GM12878 (cell line): Measurements from ENCODE around the gene ABHD17C. TPM values are rescaled to one million over a fixed set of nuclear protein-coding genes. Genes with fewer than 3 reads are reported as not detected.

Experiments used
- ATAC-seq: fragments of 200-7000 bp; cut with Tn5 transposase; 3 replicates; pipeline ENCODE4 v1.9.1; 2020; ENCODE audit warnings: mild to moderate bottlenecking, moderate library complexity
- BruUV-seq: library from RNA; stranded (reverse); fragments of 400-500 nt; replicated peaks from 2 replicates; lab custom pipeline; 2021; lab: Mats Ljungman, UMichigan
- CTCF ChIA-PET: fragments of 300-600 bp; sonication (Branson Sonifier 250); formaldehyde crosslinking; extraction: SDS; loops from one replicate; lab custom pipeline; 2021; ENCODE audit warnings: inconsistent platforms; lab: Yijun Ruan, JAX
- POLR2A ChIA-PET: fragments of 350-600 bp; formaldehyde crosslinking; extraction: SDS; loops from one replicate; lab custom pipeline; 2021; ENCODE audit warnings: inconsistent platforms; lab: Charles Lee
- RAD21 ChIA-PET: fragments of 300-600 bp; sonication (Branson Sonifier 250); formaldehyde crosslinking; loops from one replicate; lab custom pipeline; 2023; ENCODE audit warnings: antibody characterized with exemption; ENCODE audit not compliant: unreplicated experiment; lab: Charles Lee
- SMC1A ChIA-PET: fragments of 300-600 bp; sonication (Branson Sonifier 250); formaldehyde crosslinking; loops from one replicate; lab custom pipeline; 2023; ENCODE audit not compliant: unreplicated experiment, uncharacterized antibody; lab: Charles Lee
- DNase-seq: peaks from one replicate; pipeline ENCODE4 v3.0.0-alpha.2; 2011; ENCODE audit warnings: low read depth, low spot score
- FAIRE-seq: peaks from 3 replicates; lab custom pipeline; 2011; peaks lifted over from hg19 to GRCh38; lab: Jason Lieb, UNC
- H2AFZ ChIP-seq: 2 replicates; pipeline ENCODE4 v1.6.0; 2011; ENCODE audit warnings: low read depth, low read length, control low read depth; ENCODE audit not compliant: control insufficient read depth
- H3K27ac ChIP-seq: 2 replicates; pipeline ENCODE4 v1.5.1; 2011; ENCODE audit warnings: control low read depth; ENCODE audit not compliant: control insufficient read depth, insufficient read depth
- H3K27me3 ChIP-seq, 2 experiments: replicated peaks in 1 of 2; 2 replicates each; pipeline versions ENCODE4 v1.6.0 to v1.6.1; 2011; ENCODE audit warnings: low read length in 1 of 2; ENCODE audit not compliant: control insufficient read depth in 2 of 2, insufficient read depth in 2 of 2
- H3K36me3 ChIP-seq, 2 experiments: 2 replicates each; pipeline ENCODE4 v1.5.1; 2011; ENCODE audit warnings: low read length in 1 of 2; ENCODE audit not compliant: control insufficient read depth in 2 of 2, insufficient read depth in 2 of 2
- H3K4me1 ChIP-seq: 2 replicates; pipeline ENCODE4 v1.6.1; 2011; ENCODE audit warnings: mild to moderate bottlenecking, low read length, moderate library complexity, mixed read lengths; ENCODE audit not compliant: control insufficient read depth, insufficient read depth
- H3K4me2 ChIP-seq: 2 replicates; pipeline ENCODE4 v1.6.0; 2011; ENCODE audit warnings: control low read depth; ENCODE audit not compliant: control insufficient read depth, insufficient read depth
- H3K4me3 ChIP-seq: fragments of 200-600 bp; sonication (generic); 2 replicates; pipeline ENCODE4 v1.5.1; 2016
- H3K79me2 ChIP-seq: 2 replicates; pipeline ENCODE4 v1.6.0; 2011; ENCODE audit warnings: low read length; ENCODE audit not compliant: control insufficient read depth, insufficient read depth
- H3K9ac ChIP-seq: 2 replicates; pipeline ENCODE4 v1.8.0; 2011; ENCODE audit warnings: low read length, control low read depth, mixed read lengths; ENCODE audit not compliant: control insufficient read depth, insufficient read depth
- H3K9me3 ChIP-seq: replicated peaks from 3 replicates; pipeline ENCODE4 v1.5.1; 2011; ENCODE audit warnings: mild to moderate bottlenecking, low read length; ENCODE audit not compliant: control insufficient read depth, insufficient read depth
- H4K20me1 ChIP-seq: 2 replicates; pipeline ENCODE4 v1.6.0; 2011; ENCODE audit not compliant: control insufficient read depth, insufficient read depth
- BMI1 ChIP-seq: fragments of 450-650 bp; IDR thresholded peaks from 2 replicates; pipeline ENCODE4 v1.6.1; 2016; ENCODE audit warnings: mild to moderate bottlenecking, moderate library complexity, borderline replicate concordance
- CEBPZ ChIP-seq: fragments of 150-350 bp; IDR thresholded peaks from 2 replicates; pipeline ENCODE4 v1.6.1; 2016; ENCODE audit warnings: low read depth, low read length
- CHD2 ChIP-seq: IDR thresholded peaks from 2 replicates; pipeline ENCODE4 v1.6.1; 2011; ENCODE audit warnings: low read depth, low read length, improper control_type of control experiment, borderline replicate concordance
- FOS ChIP-seq: IDR thresholded peaks from 3 replicates; pipeline ENCODE4 v1.6.1; 2011; ENCODE audit warnings: borderline replicate concordance; ENCODE audit not compliant: insufficient read length; ENCODE audit errors: extremely low read depth
- MEF2A ChIP-seq: IDR thresholded peaks from 2 replicates; pipeline ENCODE4 v1.6.1; 2011; ENCODE audit warnings: low read depth, mild to moderate bottlenecking, low read length, moderate library complexity; ENCODE audit not compliant: insufficient read depth
- NR2F1 ChIP-seq: fragments of 450-650 bp; conservative IDR thresholded peaks from 2 replicates; pipeline ENCODE4 v1.6.1; 2017; ENCODE audit warnings: mild to moderate bottlenecking
- POU2F2 ChIP-seq: IDR thresholded peaks from 3 replicates; pipeline ENCODE4 v1.6.1; 2011; ENCODE audit warnings: low read depth, mild to moderate bottlenecking, low read length, borderline replicate concordance
- TBL1XR1 ChIP-seq: IDR thresholded peaks from 2 replicates; pipeline ENCODE4 v1.6.1; 2012; ENCODE audit warnings: low read depth, low read length, improper control_type of control experiment
- WGBS: methylation state at CpG from one replicate; pipeline ENCODE4 v1.1.6; 2016; ENCODE audit warnings: low lambda C conversion rate; ENCODE audit not compliant: insufficient replicate concordance, insufficient coverage; ENCODE audit errors: missing lambda C conversion rate; 5-methylcytosine and 5-hydroxymethylcytosine counted together
- in situ Hi-C: fragments of 300-500 bp; cut with MboI; formaldehyde crosslinking; loops from 9 replicates; pipeline ENCODE4 v1.14.3; 2018; ENCODE audit warnings: mixed read lengths
- intact Hi-C: fragments of 100-400 bp; cut with micrococcal nuclease; formaldehyde crosslinking; loops from one replicate; pipeline ENCODE4 v1.14.2; 2022; ENCODE audit not compliant: unreplicated experiment
- polyA plus RNA-seq, 11 experiments: library from polyadenylated mRNA; depleted of rRNA in 4 of 11; unstranded in 6 of 11; stranded (reverse) in 5 of 11; fragments of >200 nt; fragmentation: Nextera tagmentation in 4 of 11; fragmentation: Illumina TruSeq in 1 of 11; extraction: Ambion mirVana in 4 of 11; extraction: Trizol in 1 of 11; gene quantifications; 1 replicate in 1 of 11; 2 replicates in 10 of 11; pipeline versions ENCODE4 v1.2.1 to v1.2.3, GENCODE V29; 2011 to 2016; ENCODE audit warnings: inconsistent platforms in 2 of 11, missing spikeins in 2 of 11, low read depth in 1 of 11
- total RNA-seq, 4 experiments: library from RNA; depleted of rRNA in 3 of 4; stranded (reverse); fragments of >200 nt in 3 of 4; fragmentation: Illumina TruSeq in 1 of 4; extraction: Trizol in 1 of 4; gene quantifications; 2 replicates each; pipeline versions ENCODE4 v1.2.1 to v1.2.3, GENCODE V29; 2013 to 2021

ABHD17C gene
- total and polyA plus RNA-seq, 10 of the 15 experiments (the other 5 are each of a cell fraction or from before 2014, with no cell fraction given): 0.92 to 11.4 (median 5.5) TPM

DNA sequence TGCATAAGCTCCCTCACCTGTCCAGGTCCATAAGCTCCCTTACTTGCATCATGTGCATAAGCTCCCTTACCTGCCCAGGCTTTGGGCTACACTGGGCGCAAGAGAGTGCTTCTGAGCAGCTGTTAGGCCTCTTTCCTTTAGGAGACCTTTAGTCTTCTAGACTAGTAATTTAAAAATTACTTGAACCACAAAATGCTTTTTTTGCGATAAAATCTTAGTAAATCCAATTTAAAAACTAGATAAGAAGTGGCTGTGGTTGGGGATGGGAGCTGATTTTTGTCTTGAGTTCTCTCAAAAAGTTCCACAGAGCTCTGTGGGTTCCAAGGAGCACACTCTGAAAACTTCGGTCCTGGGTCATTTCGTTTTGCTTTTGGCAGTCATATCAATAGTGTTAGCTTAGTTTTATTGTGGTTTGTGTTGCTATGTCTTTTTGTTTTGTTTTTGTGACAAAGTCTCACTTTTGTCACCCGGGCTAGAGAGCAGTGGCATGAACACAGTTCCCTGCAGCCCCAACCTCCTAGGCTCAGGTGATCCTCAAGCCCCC is 90.8 kb downstream of the ABHD17C start:
- CTCF ChIA-PET: interaction anchor here (0.6 to 2.1 kb wide), 7 partner anchors 9 to 468 kb away, joined by 3 to 13 read pairs (median 4); no protein-coding TSS in a partner anchor
- Histone ChIP-seq H3K9ac (no peak overlapping the region), H3K27ac (no peak overlapping the region), H3K4me3 (no peak overlapping the region), H3K79me2 (no peaks in the 10 kb centered on the region), H4K20me1 (no peaks in the 10 kb centered on the region), H3K4me2 (no peak overlapping the region), H3K27me3 (peaks cover 0 to 5% of the 10 kb centered on the region in 2 experiments; a peak in 3 of 4 replicates), H3K36me3 (no peaks in the 10 kb centered on the region), H3K9me3 (no peaks in the 10 kb centered on the region), H3K4me1 (no peaks in the 10 kb centered on the region), H2AFZ (no peak overlapping the region)
- TF ChIP-seq POU2F2: no peak
- TF ChIP-seq CHD2: no peak
- TF ChIP-seq FOS: no peak
- no peak for TF ChIP-seq BMI1
- no peak for TF ChIP-seq NR2F1
- TF ChIP-seq CEBPZ: no peak
- no peak for TF ChIP-seq MEF2A
- no peak for TF ChIP-seq TBL1XR1
- ATAC-seq (no peak), DNase-seq (no peak), FAIRE-seq (no peak)
- intact Hi-C loops: no loop called here
- in situ Hi-C loops: no loop called here
- WGBS: 34% methylated on average over 5 of the region's 5 CpGs
- POLR2A ChIA-PET: no interaction called here
- no TSS peak for BruUV-seq
- SMC1A ChIA-PET: interaction anchor here (0.6 to 1.3 kb wide), 3 partner anchors 9 to 184 kb away, joined by 3 to 6 read pairs (median 5); no protein-coding TSS in a partner anchor
- RAD21 ChIA-PET: interaction anchor here (1.0 kb wide), 1 partner anchor 218 kb away, joined by 3 read pairs; no protein-coding TSS in a partner anchor
